Activated T-cell treated with anti-CD3 and anti-CD28 coated beads for 48 hours (primary cell): ENCODE results near the gene EGFL6.

Experiments
- DNase-seq: peaks from one replicate; pipeline ENCODE4 v3.0.0-alpha.2; 2020; ENCODE audit warnings: low read depth

The EGFL6 gene, protein sequence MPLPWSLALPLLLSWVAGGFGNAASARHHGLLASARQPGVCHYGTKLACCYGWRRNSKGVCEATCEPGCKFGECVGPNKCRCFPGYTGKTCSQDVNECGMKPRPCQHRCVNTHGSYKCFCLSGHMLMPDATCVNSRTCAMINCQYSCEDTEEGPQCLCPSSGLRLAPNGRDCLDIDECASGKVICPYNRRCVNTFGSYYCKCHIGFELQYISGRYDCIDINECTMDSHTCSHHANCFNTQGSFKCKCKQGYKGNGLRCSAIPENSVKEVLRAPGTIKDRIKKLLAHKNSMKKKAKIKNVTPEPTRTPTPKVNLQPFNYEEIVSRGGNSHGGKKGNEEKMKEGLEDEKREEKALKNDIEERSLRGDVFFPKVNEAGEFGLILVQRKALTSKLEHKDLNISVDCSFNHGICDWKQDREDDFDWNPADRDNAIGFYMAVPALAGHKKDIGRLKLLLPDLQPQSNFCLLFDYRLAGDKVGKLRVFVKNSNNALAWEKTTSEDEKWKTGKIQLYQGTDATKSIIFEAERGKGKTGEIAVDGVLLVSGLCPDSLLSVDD

DNA sequence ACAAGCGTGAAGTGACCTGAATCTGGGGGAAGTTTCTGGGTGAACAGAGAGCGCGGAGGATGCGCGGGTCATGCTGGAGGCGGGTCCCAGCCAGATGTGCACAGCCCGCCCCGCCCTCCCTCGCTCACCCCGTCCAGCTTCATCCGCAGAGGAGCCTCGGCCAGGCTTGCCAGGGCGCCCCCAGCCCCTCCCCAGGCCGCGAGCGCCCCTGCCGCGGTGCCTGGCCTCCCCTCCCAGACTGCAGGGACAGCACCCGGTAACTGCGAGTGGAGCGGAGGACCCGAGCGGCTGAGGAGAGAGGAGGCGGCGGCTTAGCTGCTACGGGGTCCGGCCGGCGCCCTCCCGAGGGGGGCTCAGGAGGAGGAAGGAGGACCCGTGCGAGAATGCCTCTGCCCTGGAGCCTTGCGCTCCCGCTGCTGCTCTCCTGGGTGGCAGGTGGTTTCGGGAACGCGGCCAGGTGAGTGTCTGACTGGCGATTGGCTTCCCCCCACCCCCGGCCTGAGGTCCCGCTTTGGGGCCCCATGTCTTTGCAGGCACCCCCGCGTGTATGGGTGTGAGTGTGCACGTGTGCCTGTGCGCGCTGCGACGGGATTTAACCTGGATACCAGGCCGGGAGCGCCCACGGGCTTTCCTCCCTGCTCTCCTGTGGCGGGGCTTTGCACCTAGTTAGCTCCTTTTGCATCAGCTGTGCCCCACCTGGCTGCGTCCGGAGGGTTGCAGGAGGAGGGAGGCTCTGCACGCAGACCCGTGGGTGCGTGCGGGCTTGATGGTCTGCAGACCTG, at the start of gene EGFL6:
EGFL6 (plus strand) TSS at position 123 of the 782 bp plus-strand sequence; CDS start at position 384, 261 bp downstream.
- DNase-seq, result no peak

DNA sequence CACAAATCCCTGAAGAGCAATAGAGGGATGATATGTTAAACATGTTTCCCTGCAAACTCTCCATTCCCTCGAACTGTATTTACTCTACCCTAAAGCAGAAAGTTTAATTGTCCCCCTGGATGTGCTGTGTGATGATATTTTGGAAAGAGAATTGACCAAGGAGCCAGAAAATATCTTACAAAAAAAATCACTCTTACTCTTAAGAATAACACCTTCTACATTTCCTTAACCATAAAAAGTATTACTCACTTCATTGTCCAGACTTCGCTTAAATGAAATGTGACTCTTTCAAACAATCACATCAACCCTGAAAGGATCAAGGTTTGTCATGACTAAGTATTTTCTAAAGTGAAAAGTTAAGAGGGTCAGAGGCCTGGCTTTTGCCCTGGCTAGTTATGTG, 49.0 kb upstream of the EGFL6 start:
- DNase-seq, result no peak

DNA sequence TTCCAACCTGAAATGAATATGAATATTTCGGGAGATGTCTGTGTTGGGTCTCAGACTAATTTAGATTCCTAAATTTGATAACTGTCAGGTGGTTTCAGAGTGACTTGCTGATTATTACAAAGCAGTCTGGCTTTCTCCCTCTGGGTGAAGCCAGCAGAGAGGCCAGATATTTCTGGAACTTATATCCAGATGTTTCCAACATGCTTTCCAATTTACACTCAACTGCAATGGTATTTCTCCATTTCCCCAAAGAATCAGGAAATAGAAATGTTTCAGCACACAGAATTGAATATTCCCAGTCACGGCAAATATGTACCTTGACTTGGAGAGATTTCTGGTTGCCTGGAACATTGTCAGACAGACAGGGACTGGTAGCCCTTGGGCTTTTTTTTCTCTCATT, 48.5 kb upstream of the EGFL6 start:
- no peak for DNase-seq

DNA sequence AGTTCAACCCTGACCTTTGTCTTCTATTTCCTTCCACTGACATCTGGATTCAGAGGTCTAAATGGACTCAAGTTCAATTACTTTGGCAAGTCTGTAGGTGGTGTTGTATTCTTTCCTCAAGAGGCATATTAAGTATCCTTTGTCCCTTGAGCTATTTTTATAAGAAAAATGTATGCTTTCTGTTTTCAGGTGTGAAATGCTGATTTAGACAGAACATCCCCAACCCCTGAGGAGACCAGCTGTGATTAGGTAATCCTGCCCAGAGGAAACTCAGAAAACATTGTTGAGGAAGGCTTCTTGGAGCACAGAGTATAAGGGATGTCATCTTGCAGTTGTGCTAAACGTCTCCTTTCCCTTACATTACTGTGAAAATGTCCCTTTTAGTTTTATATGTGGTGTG, 46.6 kb upstream of the EGFL6 start:
- DNase-seq, result no peak

DNA sequence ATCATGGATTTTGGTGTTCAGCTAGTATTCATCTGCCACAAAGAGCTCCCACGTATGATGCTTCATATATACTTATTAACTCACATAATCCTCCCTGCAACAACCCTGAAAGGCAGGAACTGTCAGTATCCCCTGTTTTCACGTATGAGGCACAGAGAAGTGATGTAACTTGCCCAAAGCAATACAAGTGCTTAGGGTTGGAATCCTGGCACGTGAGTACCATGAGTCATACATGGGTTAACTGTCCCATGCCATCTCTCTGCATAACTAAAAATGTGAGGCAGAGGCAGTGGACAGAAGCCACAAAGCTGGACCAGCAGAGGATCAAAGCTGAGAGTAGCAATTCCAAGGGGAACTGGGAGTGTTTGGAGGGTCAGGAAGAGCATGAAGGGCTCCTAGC, 35.7 kb upstream of the EGFL6 start:
- no peak for DNase-seq

DNA sequence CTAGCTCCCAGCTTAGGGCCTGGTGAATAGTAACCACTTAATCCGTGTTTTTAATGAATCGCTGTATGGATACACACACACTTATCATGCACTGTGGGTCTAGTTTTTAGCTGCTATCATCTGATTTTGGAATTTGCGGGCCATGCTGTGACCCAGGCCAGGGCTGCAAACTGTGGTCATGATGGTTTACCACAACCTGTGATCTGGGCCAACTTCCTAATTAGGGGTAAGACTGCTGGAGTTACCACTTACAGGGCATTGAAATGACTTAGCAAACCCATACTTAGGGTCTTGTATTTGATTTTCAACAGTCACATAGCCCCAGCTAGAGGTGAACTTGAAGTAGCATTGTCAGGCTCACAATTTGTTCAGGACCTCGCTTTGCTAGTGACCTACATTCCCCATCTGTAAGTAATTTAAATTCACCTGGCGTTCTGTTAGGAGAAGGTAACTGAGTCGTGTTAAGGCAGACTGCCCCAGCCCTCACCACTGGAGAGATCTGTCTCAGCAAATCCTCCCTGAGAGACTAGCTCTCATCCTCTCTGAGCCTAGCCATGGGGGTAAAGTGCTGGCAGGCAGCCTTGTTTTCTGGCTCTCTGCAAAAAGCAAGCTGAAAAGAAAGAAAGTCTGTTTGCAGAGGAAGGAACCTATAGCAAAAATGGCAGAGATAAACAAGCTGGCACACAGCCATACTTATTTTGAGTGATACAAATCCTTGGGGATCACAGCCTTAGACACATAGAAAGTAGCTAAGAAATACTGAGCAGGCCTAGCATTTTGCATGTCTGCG, 33.8 kb upstream of the EGFL6 start:
- no peak for DNase-seq

DNA sequence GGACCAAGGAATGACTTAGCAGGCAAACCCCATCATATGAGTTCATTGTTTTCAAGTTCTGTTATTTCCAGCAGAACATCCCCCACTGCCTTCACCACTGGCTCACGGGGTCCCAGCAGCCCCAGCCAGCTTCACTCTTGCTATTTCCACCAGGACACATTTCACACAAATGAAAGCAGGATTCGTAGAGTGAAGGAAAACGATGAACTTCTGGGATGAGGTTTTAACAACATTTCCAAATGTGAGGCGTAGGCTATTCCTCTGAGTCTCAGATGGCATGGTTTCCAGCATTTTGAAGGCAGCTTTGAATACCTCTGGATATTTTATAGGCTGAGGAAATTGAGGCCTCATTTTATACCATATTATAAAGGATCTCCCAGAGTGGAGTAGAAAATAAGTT, 32.9 kb upstream of the EGFL6 start:
- no peak for DNase-seq

DNA sequence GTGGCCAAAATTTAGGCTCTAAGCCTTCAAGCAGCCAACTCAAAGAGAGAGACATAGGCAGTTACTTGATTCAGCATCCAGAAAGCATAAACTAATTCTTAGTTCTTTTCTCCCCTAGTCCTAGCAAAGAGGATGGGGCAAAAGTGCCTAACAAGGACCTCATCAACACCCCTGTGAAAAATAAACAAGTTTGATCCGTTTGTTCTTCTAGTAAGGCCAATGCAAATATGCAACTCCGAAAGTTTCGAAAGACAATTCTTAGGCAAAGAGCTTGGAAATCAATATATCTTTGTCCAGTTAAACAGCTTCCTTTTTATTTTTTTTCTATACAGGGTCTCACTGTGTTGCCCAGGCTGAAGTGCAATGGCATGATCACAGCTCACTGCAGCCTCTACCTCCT, 31.0 kb upstream of the EGFL6 start:
- no peak for DNase-seq

DNA sequence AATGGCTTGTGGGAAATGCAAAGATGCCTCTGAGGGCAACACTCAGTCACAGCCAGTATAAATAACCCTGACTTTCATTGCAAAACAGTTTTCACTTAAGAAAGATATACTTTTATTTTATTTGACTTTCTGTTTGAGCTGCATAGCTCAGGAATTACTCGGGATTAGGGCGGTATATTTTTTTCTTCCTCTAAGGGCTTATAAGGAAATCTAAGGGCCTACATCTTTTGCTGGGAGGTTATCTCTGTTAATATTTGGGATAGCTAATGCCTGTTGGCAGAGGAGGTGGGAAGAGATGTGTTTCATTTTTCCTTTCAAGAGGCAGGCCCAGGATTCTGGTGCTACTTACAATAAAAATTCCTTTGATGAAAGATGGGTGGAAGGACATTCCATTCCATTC, 28.8 kb upstream of the EGFL6 start:
- DNase-seq, result no peak

DNA sequence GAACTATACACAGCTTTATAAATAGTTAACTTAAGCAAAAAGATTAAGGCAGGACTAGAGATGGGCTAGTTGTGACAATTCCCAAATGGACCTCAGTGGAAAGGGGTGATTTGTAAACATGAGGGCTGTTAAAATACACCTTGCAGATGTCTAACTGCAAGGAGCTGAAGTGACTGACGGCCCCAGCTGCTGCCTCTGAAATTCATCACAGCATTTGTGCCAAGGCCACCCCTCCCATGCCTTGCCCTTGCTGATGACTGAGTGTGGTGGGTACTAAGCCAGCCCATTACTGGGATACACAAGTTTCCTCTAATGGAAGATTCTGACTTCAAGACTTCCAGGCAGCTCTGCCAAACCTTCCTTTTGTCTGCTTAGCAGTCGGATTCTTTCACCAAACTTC, 23.7 kb upstream of the EGFL6 start:
- DNase-seq, result no peak

DNA sequence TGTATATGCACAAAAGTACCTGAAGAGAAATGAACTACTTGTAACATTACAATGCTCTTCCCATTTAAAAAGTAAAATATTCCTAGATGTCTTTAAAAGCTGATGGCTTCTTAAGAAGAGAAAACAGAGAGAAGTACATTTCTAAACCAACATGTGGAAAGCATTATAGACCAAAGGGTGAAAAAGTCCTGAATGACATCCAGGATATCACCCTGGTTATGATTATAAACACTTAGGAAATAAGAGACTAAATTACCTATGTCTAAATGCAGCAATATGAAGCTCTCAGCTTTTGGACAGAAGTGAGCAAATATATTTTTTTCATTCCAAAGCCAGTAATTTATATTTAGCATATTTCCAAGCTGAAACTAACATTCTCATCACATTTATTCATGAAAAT, 21.7 kb upstream of the EGFL6 start:
- no peak for DNase-seq

DNA sequence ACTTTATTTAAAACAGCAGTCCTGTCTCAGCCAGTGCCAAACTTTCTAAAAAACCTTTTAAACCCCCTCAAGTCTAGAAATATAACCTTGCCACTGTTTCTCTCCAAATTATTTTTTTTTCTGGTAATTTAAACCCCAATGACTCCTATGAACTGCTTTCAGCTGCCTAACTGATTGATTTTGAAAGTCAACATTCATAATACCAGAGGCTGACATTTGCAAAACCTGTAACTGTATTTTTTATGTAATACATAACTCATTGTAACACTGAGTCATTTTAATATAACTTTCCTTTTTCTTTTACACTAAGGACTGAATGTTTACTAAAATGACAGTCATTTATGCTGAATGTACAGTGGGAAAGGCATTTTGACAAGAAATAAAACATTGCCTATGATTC, 19.1 kb upstream of the EGFL6 start:
- no peak for DNase-seq

DNA sequence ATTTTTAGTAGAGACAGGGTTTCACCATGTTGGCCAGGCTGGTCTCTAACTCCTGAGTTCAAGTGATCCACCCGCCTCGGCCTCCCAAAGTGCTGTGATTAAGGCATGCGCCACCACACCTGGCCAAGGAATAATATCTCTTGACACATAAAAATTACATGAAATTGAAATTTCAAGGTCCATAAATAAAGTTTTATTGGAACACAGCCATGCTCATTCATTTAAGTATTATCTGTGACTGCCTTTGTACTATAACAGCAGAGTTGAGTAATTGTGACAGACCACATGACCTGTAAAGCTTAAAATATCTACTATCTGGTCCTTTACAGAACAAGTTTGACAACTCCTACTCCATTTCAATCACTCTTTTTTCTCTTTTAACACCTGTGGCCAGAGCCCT, 17.8 kb upstream of the EGFL6 start:
- no peak for DNase-seq

DNA sequence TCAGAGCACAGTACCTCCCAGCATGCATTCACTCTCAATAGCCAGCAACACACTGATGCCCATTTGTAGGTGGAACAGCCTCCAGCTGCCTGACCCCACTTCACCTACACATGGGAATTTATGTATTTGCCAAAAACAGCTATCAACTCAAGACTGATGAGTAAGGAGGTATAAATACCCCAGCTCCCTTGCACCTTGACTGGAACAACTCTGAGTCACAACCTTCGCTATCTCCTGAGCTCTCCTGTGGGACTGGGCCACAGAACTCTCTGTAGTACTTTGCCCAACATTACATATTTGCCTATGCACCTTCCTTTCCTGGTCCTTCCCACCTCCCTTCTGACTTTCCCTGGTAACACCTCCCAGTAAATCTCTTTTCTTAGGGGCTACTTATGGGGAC, 16.5 kb upstream of the EGFL6 start:
- DNase-seq, result no peak

DNA sequence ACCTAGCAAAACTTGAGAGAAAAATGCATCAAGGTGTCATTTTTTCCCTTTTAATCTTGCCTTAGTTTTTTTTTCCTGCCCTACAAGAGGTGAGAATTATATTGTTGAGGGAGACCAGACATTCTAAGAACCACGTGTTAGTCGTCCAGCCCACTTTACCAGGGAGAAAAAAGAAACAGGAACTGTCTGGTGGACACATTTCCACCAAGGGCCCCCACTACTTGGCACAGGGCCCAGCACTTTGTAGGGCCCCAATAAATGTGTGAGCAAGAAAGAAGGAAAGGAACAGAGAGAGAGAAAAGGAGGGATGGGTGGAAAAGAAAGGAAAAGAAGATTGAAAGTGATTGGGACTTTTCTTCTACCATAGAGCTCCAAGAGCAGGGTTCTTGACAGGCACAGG, 3.9 kb upstream of the EGFL6 start:
- no peak for DNase-seq

DNA sequence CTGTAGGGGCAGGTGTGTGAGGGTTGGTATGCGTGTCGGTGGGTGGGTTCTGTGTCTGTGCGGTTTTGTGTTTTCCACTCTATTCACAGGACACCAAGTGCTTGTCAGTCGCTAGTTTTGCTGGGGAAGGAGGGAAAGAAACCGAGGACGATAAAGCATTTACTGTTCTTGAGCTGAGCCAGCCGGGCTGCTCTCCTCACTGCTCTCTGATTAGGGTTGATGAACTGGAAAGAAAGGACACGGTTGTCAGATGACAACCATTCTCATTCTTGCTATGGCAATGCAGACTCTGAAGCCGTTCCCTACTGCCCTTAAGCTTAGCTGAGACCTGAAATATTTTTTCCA, 832 bp downstream of the EGFL6 start:
- DNase-seq, result no peak

DNA sequence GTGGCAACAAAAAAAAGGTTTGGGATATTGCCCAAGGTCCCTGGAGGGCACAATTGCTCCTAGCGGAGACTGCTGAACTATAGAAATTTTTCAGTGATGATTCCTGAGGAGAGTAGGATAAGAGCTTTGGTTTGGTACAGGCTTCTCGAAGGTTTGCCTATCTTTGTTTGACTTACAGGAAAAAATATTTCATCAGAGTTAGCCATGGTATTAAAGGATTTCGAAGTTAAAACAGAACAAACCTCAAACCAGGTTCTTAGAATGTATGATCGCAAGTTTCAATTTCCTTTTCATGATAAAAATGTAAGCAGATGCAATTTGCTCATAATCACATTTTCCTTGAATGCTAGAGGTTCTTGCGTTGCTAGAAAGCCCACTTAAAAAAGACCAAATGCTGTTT, 1.7 kb downstream of the EGFL6 start:
- no peak for DNase-seq

DNA sequence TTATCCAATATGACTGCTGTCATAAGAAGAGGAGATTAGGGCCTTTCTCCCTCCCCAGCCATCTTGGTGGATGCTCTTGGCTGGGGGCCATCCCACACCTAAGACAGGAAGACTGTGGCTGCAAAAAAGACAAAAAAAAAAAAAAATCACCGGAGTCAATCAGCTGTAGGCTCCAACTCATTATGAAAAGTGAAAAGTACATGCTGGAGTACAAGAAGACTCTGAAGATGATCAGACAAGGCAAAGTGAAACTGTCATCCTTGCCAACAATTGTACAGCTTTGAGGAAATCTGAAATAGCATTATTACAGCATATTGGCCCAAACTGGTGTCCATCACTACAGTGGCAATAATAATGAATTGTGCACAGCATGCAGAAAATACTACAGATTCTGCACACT, 5.2 kb downstream of the EGFL6 start:
- no peak for DNase-seq

DNA sequence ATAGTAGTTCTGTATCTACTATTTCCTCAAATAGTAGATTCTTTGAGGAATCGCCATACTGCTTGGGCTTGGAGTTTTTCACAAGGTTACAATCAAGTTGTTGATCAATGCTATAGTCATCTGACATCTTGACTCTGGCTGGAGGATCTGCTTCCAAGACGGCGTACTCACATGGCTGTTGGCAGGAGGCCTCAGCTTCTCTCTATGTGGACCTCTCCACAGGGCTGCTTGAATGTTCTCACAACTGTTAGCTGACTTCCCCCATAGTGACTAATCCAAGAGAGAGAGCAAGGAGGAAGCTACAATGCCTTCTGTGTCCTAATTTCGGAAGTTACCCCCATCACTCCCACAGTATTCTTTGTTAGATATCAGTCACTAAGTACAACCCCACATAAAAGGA, 10.3 kb downstream of the EGFL6 start:
- DNase-seq, result no peak

DNA sequence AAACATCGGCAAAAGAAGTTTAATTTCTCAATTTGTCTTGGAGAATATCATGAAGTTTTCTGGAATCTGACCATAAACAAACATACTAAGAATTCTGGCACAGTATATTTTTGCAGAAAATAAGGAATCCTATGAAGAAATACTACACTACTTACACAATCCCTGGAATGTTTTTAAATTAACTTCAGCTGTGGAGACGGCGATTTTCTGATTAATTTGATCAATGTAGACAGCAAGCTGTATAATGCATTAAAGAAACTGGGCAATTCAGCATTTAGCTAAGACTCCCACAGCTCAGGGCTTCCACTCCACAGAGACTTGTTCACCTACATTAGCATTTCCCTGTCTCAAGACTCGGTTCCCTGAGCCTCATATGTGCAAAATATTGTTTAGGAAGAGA, 12.2 kb downstream of the EGFL6 start:
- DNase-seq, result no peak

DNA sequence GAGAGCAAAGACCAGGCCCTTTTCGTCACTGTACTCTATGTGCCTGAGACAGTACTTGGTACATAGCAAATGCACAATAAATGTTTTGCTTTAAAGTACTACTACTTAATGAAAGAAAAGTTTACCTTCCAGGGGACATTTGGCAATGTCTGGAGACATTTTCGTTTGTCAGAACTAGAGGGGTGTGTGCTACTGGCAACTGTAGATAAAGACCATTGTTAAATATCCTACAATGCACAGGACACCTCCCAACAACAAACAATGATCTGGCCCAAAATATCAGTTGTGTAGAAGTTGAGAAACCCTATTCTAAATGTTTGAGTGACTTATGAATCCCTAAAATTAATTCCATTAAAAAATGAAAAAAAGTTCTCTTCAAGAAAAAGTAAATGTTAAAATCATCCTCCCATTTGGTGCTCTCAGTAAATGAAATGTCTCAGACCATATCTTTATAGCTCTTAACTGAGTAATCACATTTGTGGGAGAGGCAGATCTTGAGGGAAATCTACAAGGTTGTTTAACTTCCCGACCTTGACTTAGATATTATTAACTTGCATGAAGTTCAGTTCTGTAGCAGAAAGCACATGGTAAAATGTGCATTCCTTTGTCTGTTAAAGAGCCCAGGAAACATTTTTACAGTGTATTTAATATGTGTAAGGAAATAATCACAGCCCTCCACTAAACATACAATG, 18.5 kb downstream of the EGFL6 start:
- DNase-seq, result no peak

DNA sequence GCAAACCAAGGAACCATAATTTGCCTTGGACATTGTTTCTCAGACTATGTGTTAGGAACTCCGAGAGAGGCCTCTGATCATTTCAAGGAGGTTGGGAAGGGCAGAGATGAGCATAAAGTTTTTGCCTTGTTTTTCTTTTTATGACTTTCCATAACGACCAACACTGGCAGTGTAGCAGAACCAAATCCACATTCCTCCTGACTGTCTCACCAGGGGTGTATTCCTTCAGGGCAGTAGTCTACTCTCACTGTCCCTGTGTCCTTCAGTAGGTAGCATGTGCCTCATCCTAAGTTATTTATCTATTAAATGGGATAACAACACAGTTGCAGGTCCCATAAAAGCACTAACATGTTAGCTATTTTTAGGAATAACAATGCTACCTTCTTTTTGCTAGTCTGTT, 20.8 kb downstream of the EGFL6 start:
- DNase-seq, result no peak
